SK-N-SH (cell line): ENCODE measurements around the gene TBXA2R. TPM values are rescaled to one million over a fixed set of nuclear protein-coding genes. Genes with fewer than 3 reads are reported as not detected.

Experiments
- CTCF ChIA-PET: fragments of 300-600, 350-600 bp; formaldehyde crosslinking; extraction: SDS; loops from one replicate; lab custom pipeline; 2021; lab: Yijun Ruan, JAX
- POLR2A ChIA-PET: fragments of 350-600 bp; sonication (Branson Sonifier 250); formaldehyde crosslinking; extraction: SDS; loops from one replicate; lab custom pipeline; 2020; ENCODE audit warnings: antibody characterized with exemption, inconsistent platforms; lab: Yijun Ruan, JAX
- DNase-seq: peaks from one replicate; pipeline ENCODE4 v3.0.0; 2012
- H2AFZ ChIP-seq: fragments of 200-600 bp; sonication (generic); 2 replicates; pipeline ENCODE4 v1.8.1; 2016; ENCODE audit warnings: antibody characterized with exemption, mild to moderate bottlenecking, low read depth
- H3F3A ChIP-seq: fragments of 200-600 bp; sonication (generic); replicated peaks from 2 replicates; pipeline ENCODE3; 2016; ENCODE audit warnings: antibody characterized with exemption, mild to moderate bottlenecking; ENCODE audit not compliant: insufficient read depth
- H3K27ac ChIP-seq, 2 experiments: fragments of 200-500 bp in 1 of 2; fragments of 200-600 bp in 1 of 2; sonication (Bioruptor generic) in 1 of 2; sonication (generic), shearing (Covaris generic) in 1 of 2; 2 replicates each; pipeline versions ENCODE4 v1.5.1 to v1.6.1; 2014 to 2016; ENCODE audit warnings: low read depth in 2 of 2, inconsistent platforms in 1 of 2, low read length in 1 of 2, mild to moderate bottlenecking in 1 of 2, mixed read lengths in 1 of 2
- H3K27me3 ChIP-seq: fragments of 200-600 bp; sonication (generic), shearing (Covaris generic); 2 replicates; pipeline ENCODE4 v1.6.1; 2016; ENCODE audit warnings: mixed run types; ENCODE audit not compliant: insufficient read depth
- H3K36me3 ChIP-seq, 2 experiments: fragments of 200-500 bp in 1 of 2; fragments of 200-600 bp in 1 of 2; sonication (Bioruptor generic) in 1 of 2; sonication (generic) in 1 of 2; replicated peaks in 1 of 2; 2 replicates each; pipeline versions ENCODE3 to v1.5.1; 2014 to 2016; ENCODE audit warnings: low read length in 1 of 2, mild to moderate bottlenecking in 1 of 2; ENCODE audit not compliant: insufficient read depth in 2 of 2, control insufficient read depth in 1 of 2
- H3K4me1 ChIP-seq, 2 experiments: fragments of 200-500 bp in 1 of 2; fragments of 200-600 bp in 1 of 2; sonication (Bioruptor generic) in 1 of 2; sonication (generic), shearing (Covaris generic) in 1 of 2; 2 replicates each; pipeline versions ENCODE4 v1.5.1 to v1.6.1; 2014 to 2016; ENCODE audit warnings: low read depth in 1 of 2, low read length in 1 of 2, mixed run types in 1 of 2; ENCODE audit not compliant: insufficient read depth in 2 of 2, control insufficient read depth in 1 of 2
- H3K4me2 ChIP-seq: fragments of 200-600 bp; sonication (generic), shearing (Covaris generic); 2 replicates; pipeline ENCODE4 v1.6.1; 2017; ENCODE audit warnings: mixed run types
- H3K4me3 ChIP-seq, 2 experiments: fragments of 200-500 bp in 1 of 2; fragments of 200-600 bp in 1 of 2; sonication (Bioruptor generic) in 1 of 2; sonication (generic), shearing (Covaris generic) in 1 of 2; 2 replicates each; pipeline versions ENCODE4 v1.5.1 to v1.8.1; 2014 to 2016; ENCODE audit warnings: low read depth in 2 of 2, inconsistent platforms in 1 of 2, low read length in 1 of 2, mild to moderate bottlenecking in 1 of 2, mixed read lengths in 1 of 2, moderate library complexity in 1 of 2
- H3K79me2 ChIP-seq: fragments of 200-600 bp; sonication (generic); 2 replicates; pipeline ENCODE4 v1.8.1; 2017; ENCODE audit warnings: mild to moderate bottlenecking; ENCODE audit not compliant: insufficient read depth
- H3K9ac ChIP-seq: fragments of 200-600 bp; sonication (generic); 2 replicates; pipeline ENCODE4 v1.6.1; 2017; ENCODE audit warnings: mixed run types
- H3K9me2 ChIP-seq: fragments of 200-600 bp; sonication (generic); 2 replicates; pipeline ENCODE4 v1.6.1; 2017; ENCODE audit warnings: mixed run types
- H3K9me3 ChIP-seq: fragments of 200-600 bp; sonication (generic); 2 replicates; pipeline ENCODE4 v1.6.1; 2017; ENCODE audit warnings: mixed run types, mild to moderate bottlenecking, moderate library complexity
- H4K20me1 ChIP-seq: fragments of 200-600 bp; sonication (generic); 2 replicates; pipeline ENCODE4 v1.6.1; 2017; ENCODE audit warnings: mild to moderate bottlenecking, mixed run types; ENCODE audit not compliant: insufficient read depth
- CHD2 ChIP-seq: fragments of 150-350 bp; IDR thresholded peaks from 2 replicates; pipeline ENCODE4 v1.6.1; 2018; ENCODE audit warnings: low read length; ENCODE audit not compliant: partially characterized antibody
- CTCF ChIP-seq: fragments of 200-600 bp; sonication (generic); IDR thresholded peaks from 2 replicates; pipeline ENCODE4 v1.6.1; 2017; ENCODE audit warnings: antibody characterized with exemption, mild to moderate bottlenecking, moderate library complexity
- GABPA ChIP-seq: IDR thresholded peaks from 2 replicates; pipeline ENCODE4 v1.4.0; 2012; ENCODE audit warnings: low read depth, mild to moderate bottlenecking
- GATA2 ChIP-seq: sonication (generic); formaldehyde crosslinking; IDR thresholded peaks from 2 replicates; pipeline ENCODE4 v1.5.0; 2020; ENCODE audit warnings: mild to moderate bottlenecking, missing genetic modification reagents
- IRF3 ChIP-seq: fragments of 150-350 bp; IDR thresholded peaks from 2 replicates; pipeline ENCODE4 v1.6.1; 2016; ENCODE audit warnings: mild to moderate bottlenecking, low read depth, low read length
- MEF2A ChIP-seq: IDR thresholded peaks from 2 replicates; pipeline ENCODE4 v1.4.0; 2012; ENCODE audit warnings: low read depth, borderline replicate concordance
- MXI1 ChIP-seq: IDR thresholded peaks from 2 replicates; pipeline ENCODE4 v1.6.1; 2012; ENCODE audit warnings: mild to moderate bottlenecking, low read depth, low read length, improper control_type of control experiment
- RXRA ChIP-seq: IDR thresholded peaks from 2 replicates; pipeline ENCODE4 v1.4.0; 2012; ENCODE audit warnings: low read depth, mild to moderate bottlenecking, borderline replicate concordance
- SIN3A ChIP-seq: IDR thresholded peaks from 2 replicates; pipeline ENCODE4 v1.6.1; 2012; ENCODE audit warnings: low read depth, mild to moderate bottlenecking, low read length, moderate library complexity, borderline replicate concordance
- TAF1 ChIP-seq: IDR thresholded peaks from 2 replicates; pipeline ENCODE4 v1.6.1; 2012; ENCODE audit warnings: low read depth, mild to moderate bottlenecking, low read length, moderate library complexity, borderline replicate concordance
- USF1 ChIP-seq: IDR thresholded peaks from 2 replicates; pipeline ENCODE4 v1.4.0; 2012; ENCODE audit warnings: low read depth, borderline replicate concordance
- USF2 ChIP-seq: fragments of 150-350 bp; IDR thresholded peaks from 2 replicates; pipeline ENCODE4 v1.6.1; 2017; ENCODE audit warnings: antibody characterized with exemption, low read length, low read depth, borderline replicate concordance
- WGBS: methylation state at CpG from one replicate; pipeline ENCODE4 v1.1.6; 2017; ENCODE audit warnings: low lambda C conversion rate; 5-methylcytosine and 5-hydroxymethylcytosine counted together
- polyA plus RNA-seq, 3 experiments: library from polyadenylated mRNA; depleted of rRNA; stranded (reverse); fragments of >200 nt; gene quantifications; 2 replicates each; pipeline ENCODE4 v1.2.3, GENCODE V29; 2012

The TBXA2R gene
- polyA plus RNA-seq, 1 of the 3 experiments (the other 2 are of a cell fraction): 0.92 TPM

- no peak overlapping the region for H3K27ac ChIP-seq
- ChIA-PET POLR2A (no interaction called here), CTCF (interaction anchor here (6.0 kb wide), 1 partner anchor 7 kb away, joined by 73 read pairs; the partner anchor contains the start of gene MFSD12)
- peaks cover 0 to 3% of the 10 kb centered on the region in 2 experiments; a peak in 1 of 4 replicates for H3K4me1 ChIP-seq
- DNase-seq: peak; percentile 16
- H3K9ac ChIP-seq: no peak overlapping the region
- H3K9me3 ChIP-seq: no peaks in the 10 kb centered on the region
- no peak for TF ChIP-seq IRF3
- no peak for TF ChIP-seq CHD2
- no peak for TF ChIP-seq TAF1
- no peak for TF ChIP-seq SIN3A
- no peak for TF ChIP-seq USF2
- no peak for TF ChIP-seq RXRA
- no peak for TF ChIP-seq USF1
- TF ChIP-seq GABPA: no peak
- no peak for TF ChIP-seq CTCF
- TF ChIP-seq MXI1: no peak
- no peak for TF ChIP-seq MEF2A
- TF ChIP-seq GATA2 (CRISPR knock-in tag): no peak
- 83% methylated on average over 10 of the region's 10 CpGs for WGBS
- peaks cover 0 to 26% of the 10 kb centered on the region in 2 experiments for H3K36me3 ChIP-seq
- no peak overlapping the region for H3K4me3 ChIP-seq
- H2AFZ ChIP-seq: no peak overlapping the region
- 0 out of 2 replicates have a peak, but pooled peaks cover 5% of the 10 kb centered on the region for H4K20me1 ChIP-seq
- no peaks in the 10 kb centered on the region for H3K9me2 ChIP-seq
- peaks cover 7% of the 10 kb centered on the region for H3F3A ChIP-seq
- peaks cover 38% of the 10 kb centered on the region; the same call in 1 of the 2 replicates for H3K79me2 ChIP-seq
- no peak overlapping the region for H3K4me2 ChIP-seq
- H3K27me3 ChIP-seq: no peaks in the 10 kb centered on the region
Observed at GRCh38 chr19:3549816-3550215, 56.9 kb downstream of the TBXA2R start.
